Neural progenitor cell (in vitro differentiated cells): ENCODE results near the gene HMBS.

Source experiments
- CTCF ChIP-seq: fragments of 200-600 bp; sonication (generic); IDR thresholded peaks from 2 replicates; pipeline ENCODE4 v1.5.1; 2017; ENCODE audit warnings: antibody characterized with exemption, mild to moderate bottlenecking
- EZH2 ChIP-seq: fragments of 200-600 bp; sonication (generic); IDR thresholded peaks from 2 replicates; pipeline ENCODE4 v1.6.1; 2017; ENCODE audit warnings: antibody characterized with exemption, mild to moderate bottlenecking, moderate library complexity

- TF ChIP-seq EZH2, result no peak
- no peak for TF ChIP-seq CTCF
Observed at GRCh38 chr11:119113716-119114115, 29.0 kb downstream of the HMBS start.
